ENCODE measurements around the gene ZNF888.

DNA sequence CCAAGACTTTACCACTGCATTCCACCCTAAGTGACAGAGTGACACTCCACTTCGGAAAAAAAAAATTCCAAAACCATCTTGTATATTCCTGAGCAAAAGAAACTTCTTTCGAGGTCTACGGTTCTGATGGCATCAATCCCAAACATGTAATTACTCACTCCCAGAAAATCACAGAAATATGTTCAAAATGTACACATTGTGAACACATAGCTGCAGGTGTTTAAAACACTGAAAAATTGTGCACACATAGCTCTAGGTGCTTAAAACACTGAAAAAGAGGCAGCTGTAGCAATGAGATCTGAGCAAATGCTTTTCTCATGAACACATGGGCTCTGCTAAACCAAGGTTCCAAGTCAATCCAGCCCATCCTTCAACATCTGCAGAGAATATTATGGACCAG lies 51.8 kb downstream of the ZNF888 start:
- no peak for TF ChIP-seq CSDC2 (CRISPR knock-in tag; IDR thresholded peaks at IDR 0.05)
- no peak for TF ChIP-seq RARB (CRISPR knock-in tag; IDR thresholded peaks at IDR 0.05)
- TF ChIP-seq, protein P1, sequence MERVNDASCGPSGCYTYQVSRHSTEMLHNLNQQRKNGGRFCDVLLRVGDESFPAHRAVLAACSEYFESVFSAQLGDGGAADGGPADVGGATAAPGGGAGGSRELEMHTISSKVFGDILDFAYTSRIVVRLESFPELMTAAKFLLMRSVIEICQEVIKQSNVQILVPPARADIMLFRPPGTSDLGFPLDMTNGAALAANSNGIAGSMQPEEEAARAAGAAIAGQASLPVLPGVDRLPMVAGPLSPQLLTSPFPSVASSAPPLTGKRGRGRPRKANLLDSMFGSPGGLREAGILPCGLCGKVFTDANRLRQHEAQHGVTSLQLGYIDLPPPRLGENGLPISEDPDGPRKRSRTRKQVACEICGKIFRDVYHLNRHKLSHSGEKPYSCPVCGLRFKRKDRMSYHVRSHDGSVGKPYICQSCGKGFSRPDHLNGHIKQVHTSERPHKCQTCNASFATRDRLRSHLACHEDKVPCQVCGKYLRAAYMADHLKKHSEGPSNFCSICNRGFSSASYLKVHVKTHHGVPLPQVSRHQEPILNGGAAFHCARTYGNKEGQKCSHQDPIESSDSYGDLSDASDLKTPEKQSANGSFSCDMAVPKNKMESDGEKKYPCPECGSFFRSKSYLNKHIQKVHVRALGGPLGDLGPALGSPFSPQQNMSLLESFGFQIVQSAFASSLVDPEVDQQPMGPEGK (CRISPR knock-in tag; IDR thresholded peaks at IDR 0.05; ENCODE audit: borderline replicate concordance), result no peak
- no peak for TF ChIP-seq ZFP30 (CRISPR knock-in tag; IDR thresholded peaks at IDR 0.05)
- TF ChIP-seq, protein P2, sequence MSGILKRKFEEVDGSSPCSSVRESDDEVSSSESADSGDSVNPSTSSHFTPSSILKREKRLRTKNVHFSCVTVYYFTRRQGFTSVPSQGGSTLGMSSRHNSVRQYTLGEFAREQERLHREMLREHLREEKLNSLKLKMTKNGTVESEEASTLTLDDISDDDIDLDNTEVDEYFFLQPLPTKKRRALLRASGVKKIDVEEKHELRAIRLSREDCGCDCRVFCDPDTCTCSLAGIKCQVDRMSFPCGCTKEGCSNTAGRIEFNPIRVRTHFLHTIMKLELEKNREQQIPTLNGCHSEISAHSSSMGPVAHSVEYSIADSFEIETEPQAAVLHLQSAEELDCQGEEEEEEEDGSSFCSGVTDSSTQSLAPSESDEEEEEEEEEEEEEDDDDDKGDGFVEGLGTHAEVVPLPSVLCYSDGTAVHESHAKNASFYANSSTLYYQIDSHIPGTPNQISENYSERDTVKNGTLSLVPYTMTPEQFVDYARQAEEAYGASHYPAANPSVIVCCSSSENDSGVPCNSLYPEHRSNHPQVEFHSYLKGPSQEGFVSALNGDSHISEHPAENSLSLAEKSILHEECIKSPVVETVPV (CRISPR knock-in tag; IDR thresholded peaks at IDR 0.05), result no peak
- no peak for TF ChIP-seq ZFP3 (CRISPR knock-in tag; IDR thresholded peaks at IDR 0.05)
- TF ChIP-seq, protein P3, sequence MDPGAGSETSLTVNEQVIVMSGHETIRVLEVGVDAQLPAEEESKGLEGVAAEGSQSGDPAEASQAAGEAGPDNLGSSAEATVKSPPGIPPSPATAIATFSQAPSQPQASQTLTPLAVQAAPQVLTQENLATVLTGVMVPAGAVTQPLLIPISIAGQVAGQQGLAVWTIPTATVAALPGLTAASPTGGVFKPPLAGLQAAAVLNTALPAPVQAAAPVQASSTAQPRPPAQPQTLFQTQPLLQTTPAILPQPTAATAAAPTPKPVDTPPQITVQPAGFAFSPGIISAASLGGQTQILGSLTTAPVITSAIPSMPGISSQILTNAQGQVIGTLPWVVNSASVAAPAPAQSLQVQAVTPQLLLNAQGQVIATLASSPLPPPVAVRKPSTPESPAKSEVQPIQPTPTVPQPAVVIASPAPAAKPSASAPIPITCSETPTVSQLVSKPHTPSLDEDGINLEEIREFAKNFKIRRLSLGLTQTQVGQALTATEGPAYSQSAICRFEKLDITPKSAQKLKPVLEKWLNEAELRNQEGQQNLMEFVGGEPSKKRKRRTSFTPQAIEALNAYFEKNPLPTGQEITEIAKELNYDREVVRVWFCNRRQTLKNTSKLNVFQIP (CRISPR knock-in tag; IDR thresholded peaks at IDR 0.05; ENCODE audit: borderline replicate concordance, low read depth), result no peak
- TF ChIP-seq TCF4 (CRISPR knock-in tag; IDR thresholded peaks at IDR 0.05; ENCODE audit: borderline replicate concordance), result no peak

Measured in SK-N-SH treated with all-trans-retinoic acid at 6 μM for 48 hours (cell line).